Astrocyte (in vitro differentiated cells and primary cell): ENCODE data around the gene EGFLAM.

ENCODE experiments used
- EZH2 ChIP-seq: IDR thresholded peaks from 2 replicates; pipeline ENCODE4 v1.6.1; 2012; ENCODE audit warnings: mild to moderate bottlenecking, low read length, inconsistent platforms; ENCODE audit not compliant: insufficient read depth
- TF ChIP-seq, protein P1 (sequence below): IDR thresholded peaks from 2 replicates; pipeline ENCODE4 v1.5.1; 2011; ENCODE audit warnings: low read depth, mild to moderate bottlenecking, inconsistent platforms, low read length, moderate library complexity; ENCODE audit not compliant: insufficient read depth

DNA sequence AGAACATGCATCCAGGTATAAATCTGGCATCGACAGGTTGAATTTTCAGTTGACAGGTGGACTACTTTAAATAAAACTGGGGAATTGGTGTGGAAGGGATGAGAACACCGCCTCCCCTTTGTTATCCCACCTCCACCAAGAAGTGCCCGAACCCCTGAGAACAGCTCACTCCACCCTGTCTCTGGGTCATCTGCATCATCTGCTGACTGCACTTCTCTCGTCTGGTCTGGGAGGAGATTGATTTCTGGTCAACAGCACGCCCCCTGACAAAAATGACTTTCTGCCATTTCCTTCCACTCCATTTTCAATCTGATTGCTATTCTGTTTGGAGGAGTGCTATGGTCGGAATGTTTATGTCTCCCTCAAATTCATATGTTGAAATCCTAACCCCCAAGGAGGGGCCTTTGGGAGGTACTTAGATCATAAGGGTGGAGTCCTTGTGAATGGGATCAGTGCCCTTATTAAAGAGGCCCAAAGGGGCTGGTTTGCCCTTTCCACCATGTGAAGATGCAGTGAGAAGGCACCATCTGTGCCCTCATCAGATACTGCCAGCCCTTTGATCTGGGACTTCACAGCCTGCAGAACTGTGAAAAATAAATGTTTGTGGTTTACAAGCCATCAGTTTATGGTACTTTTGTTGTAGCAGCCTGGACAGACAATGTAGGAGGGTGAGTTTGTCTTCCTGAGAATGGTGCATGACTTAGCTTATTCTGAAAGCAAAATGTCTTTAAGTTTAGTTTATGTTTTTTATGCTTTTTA lies 145.7 kb downstream of the EGFLAM start:
- TF ChIP-seq, protein P1, sequence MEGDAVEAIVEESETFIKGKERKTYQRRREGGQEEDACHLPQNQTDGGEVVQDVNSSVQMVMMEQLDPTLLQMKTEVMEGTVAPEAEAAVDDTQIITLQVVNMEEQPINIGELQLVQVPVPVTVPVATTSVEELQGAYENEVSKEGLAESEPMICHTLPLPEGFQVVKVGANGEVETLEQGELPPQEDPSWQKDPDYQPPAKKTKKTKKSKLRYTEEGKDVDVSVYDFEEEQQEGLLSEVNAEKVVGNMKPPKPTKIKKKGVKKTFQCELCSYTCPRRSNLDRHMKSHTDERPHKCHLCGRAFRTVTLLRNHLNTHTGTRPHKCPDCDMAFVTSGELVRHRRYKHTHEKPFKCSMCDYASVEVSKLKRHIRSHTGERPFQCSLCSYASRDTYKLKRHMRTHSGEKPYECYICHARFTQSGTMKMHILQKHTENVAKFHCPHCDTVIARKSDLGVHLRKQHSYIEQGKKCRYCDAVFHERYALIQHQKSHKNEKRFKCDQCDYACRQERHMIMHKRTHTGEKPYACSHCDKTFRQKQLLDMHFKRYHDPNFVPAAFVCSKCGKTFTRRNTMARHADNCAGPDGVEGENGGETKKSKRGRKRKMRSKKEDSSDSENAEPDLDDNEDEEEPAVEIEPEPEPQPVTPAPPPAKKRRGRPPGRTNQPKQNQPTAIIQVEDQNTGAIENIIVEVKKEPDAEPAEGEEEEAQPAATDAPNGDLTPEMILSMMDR: no peak
- no peak for TF ChIP-seq EZH2
